ENCODE results near the gene CLDND2. TPM values are rescaled to one million over a fixed set of nuclear protein-coding genes. Genes with fewer than 3 reads are reported as not detected.
A peak's percentile ranks its signal among the peaks of the same experiment; 100 is the strongest.

CLDND2 gene
- total and polyA plus RNA-seq, 2 of the 8 experiments (the other 6 are each of a cell fraction or from before 2014, with no cell fraction given): 0.21 to 0.56 TPM

DNA sequence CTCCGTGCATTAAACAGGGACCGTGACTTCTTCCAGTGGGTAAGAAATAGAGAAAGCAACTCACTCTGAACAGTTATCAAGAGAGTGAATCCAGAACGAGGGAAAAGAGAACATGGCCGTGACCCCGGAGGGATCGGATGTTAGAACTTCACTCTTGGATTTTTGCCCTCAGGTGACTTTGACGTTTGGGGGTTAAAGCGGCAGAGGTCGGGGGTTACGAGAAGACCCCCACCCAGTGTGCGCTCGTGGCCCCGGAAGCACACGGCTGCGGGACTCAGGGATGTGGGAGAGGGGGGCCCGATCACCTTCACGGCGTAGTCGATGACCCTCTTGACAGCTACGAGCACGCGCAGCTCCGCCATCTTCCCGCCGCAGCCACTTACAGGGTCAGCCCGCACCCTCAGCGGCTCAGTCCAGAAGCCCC is 2.8 kb downstream of the CLDND2 start, which contains the start of gene ETFB (continued):
- TF ChIP-seq EGR1 (IDR thresholded peaks at IDR 0.05; ENCODE audit: borderline replicate concordance, low read depth, low read length) (no peak), SAP30 (IDR thresholded peaks at IDR 0.05; ENCODE audit: insufficient read depth, insufficient replicate concordance, low read length) (peak; percentile 91), SP4 (IDR thresholded peaks at IDR 0.05; ENCODE audit: low read length) (no peak), SIN3A (conservative IDR thresholded peaks at IDR 0.05 in 1 of 2, IDR thresholded peaks at IDR 0.05 in 1 of 2; ENCODE audit: low read depth in 1 of 2, low read length in 2 of 2) (peak; percentile 92; a peak in 3 of 4 replicates), BRCA1 (IDR thresholded peaks at IDR 0.05; ENCODE audit: low read depth, low read length) (no peak), SP1 (IDR thresholded peaks at IDR 0.05; ENCODE audit: low read depth, low read length) (no peak), PHF8 (conservative IDR thresholded peaks at IDR 0.05; ENCODE audit: low read depth, low read length) (0 out of 2 replicates have a peak, but pooled peaks have one; percentile 40), ASH2L (IDR thresholded peaks at IDR 0.05; ENCODE audit: low read length) (peak; percentile 71), SRF (IDR thresholded peaks at IDR 0.05; ENCODE audit: low read depth, low read length) (no peak)
- TF ChIP-seq, protein P1, sequence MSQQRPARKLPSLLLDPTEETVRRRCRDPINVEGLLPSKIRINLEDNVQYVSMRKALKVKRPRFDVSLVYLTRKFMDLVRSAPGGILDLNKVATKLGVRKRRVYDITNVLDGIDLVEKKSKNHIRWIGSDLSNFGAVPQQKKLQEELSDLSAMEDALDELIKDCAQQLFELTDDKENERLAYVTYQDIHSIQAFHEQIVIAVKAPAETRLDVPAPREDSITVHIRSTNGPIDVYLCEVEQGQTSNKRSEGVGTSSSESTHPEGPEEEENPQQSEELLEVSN (IDR thresholded peaks at IDR 0.05): peak; percentile 75
- TF ChIP-seq, protein P2, sequence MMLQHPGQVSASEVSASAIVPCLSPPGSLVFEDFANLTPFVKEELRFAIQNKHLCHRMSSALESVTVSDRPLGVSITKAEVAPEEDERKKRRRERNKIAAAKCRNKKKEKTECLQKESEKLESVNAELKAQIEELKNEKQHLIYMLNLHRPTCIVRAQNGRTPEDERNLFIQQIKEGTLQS (IDR thresholded peaks at IDR 0.05; ENCODE audit: insufficient read depth, low read depth, low read length): no peak

All from H1 (cell line).